ENCODE data around the gene MST1.

GRCh38 chr3:49681543-49681942 is 7.7 kb downstream of the MST1 start:
- TF ChIP-seq CTCF (IDR thresholded peaks at IDR 0.05) (no peak), POLR2A (IDR thresholded peaks at IDR 0.05) (no peak)

Measured in thyroid gland (tissue), 4 donors.